ENCODE results near the gene APOL1. TPM values are rescaled to one million over a fixed set of nuclear protein-coding genes. Genes with fewer than 3 reads are reported as not detected.

The APOL1 gene
- total RNA-seq, 4 donors from 2014 or later, result 6.7 to 16.8 (median 11.0) TPM

DNA sequence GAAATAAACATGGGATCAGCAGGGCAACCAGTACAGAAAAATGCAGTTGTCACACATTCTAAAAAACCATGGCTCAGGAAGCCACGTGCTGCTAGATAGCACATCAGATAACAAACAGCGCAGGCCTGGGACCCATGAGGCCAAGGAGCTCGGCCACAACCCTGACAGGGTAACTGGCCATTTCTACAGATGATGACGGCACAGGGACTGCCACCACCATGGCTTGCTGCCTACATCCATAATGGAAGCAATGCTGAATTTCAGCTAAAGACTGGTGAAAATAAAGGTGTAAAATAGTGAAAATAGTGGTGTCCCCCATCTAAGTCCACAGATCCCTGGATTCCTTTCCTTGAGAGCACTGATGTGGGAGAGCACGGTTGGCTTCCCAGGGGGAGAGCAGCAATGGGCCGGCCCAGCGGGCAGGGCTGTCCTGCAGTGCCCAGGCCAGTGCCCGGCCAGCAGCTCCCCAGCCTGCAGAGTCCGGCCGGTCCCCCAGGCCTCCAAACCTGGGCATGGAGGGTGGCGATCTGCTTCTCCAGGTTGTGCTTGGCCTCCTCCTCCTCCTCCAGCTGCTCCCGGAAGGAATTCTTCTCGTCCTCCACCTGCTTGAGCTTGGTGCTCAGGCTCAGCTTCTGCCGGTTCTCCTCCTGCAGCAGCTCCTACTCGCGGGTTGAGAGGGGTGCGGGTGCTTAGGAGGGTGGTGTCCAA, 40.0 kb downstream of the APOL1 start:
- intact Hi-C loops (cut with DNase I), result no loop called here
- Histone ChIP-seq H3K27me3 (no peaks in the 10 kb centered on the region), H3K4me1 (no peaks in the 10 kb centered on the region), H3K36me3 (peaks cover 84% of the 10 kb centered on the region in 2 donors), H3K9me3 (no peaks in the 10 kb centered on the region), H3K27ac (no peak overlapping the region), H3K4me3 (replicated peaks in 1 of 3) (no peak overlapping the region)
- WGBS, 2 donors, result 93 to 97% methylated on average over 10 to 16 of the region's 17 CpGs
- TF ChIP-seq, protein P1, sequence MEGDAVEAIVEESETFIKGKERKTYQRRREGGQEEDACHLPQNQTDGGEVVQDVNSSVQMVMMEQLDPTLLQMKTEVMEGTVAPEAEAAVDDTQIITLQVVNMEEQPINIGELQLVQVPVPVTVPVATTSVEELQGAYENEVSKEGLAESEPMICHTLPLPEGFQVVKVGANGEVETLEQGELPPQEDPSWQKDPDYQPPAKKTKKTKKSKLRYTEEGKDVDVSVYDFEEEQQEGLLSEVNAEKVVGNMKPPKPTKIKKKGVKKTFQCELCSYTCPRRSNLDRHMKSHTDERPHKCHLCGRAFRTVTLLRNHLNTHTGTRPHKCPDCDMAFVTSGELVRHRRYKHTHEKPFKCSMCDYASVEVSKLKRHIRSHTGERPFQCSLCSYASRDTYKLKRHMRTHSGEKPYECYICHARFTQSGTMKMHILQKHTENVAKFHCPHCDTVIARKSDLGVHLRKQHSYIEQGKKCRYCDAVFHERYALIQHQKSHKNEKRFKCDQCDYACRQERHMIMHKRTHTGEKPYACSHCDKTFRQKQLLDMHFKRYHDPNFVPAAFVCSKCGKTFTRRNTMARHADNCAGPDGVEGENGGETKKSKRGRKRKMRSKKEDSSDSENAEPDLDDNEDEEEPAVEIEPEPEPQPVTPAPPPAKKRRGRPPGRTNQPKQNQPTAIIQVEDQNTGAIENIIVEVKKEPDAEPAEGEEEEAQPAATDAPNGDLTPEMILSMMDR (IDR thresholded peaks at IDR 0.05), result no peak
- TF ChIP-seq POLR2A (IDR thresholded peaks at IDR 0.05), result no peak
- DNase-seq, result no peak

DNA sequence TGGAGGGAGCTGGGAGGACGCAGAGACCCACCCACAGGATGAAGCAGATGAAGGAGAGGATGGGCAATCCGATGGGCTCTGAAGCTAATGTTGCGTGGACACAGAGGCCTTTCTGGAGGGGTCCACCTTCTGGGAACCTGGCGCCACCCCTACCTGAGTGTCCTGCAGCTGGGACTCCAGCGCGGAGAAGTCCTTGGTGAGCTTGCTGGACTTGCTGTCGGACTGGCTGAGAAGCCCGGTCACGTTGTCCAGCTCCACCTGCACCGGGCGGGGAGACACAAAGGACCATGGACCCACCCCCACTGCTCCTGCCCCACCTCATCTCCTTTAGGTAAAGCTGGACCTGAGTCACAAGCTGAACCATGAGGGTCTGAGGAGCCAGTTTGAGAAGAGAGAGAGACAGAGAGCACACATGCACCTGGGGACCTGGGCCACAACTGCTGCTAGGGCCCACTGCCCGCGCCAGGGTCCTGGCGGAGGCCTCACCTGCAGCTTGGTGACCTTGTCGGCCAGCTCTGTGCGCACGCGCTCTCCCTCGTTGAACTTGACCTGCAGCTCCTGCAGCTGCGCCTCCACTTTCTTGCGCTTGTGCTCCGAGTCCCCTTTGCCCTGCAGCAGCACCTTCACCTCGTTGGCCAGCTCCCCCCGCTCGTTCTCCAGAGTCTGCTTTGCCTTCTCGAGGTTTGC, 40.8 kb downstream of the APOL1 start:
- TF ChIP-seq, protein P1 (IDR thresholded peaks at IDR 0.05), result no peak
- TF ChIP-seq POLR2A (IDR thresholded peaks at IDR 0.05), result no peak
- intact Hi-C loops (cut with DNase I), result no loop called here
- no peak for DNase-seq
- Histone ChIP-seq H3K36me3 (peaks cover 84% of the 10 kb centered on the region in 2 donors), H3K27me3 (no peaks in the 10 kb centered on the region), H3K27ac (no peak overlapping the region), H3K4me3 (replicated peaks in 1 of 3) (no peak overlapping the region), H3K9me3 (no peaks in the 10 kb centered on the region), H3K4me1 (no peaks in the 10 kb centered on the region)
- 92 to 95% methylated on average over 17 to 26 of the region's 26 CpGs for WGBS, 2 donors

DNA sequence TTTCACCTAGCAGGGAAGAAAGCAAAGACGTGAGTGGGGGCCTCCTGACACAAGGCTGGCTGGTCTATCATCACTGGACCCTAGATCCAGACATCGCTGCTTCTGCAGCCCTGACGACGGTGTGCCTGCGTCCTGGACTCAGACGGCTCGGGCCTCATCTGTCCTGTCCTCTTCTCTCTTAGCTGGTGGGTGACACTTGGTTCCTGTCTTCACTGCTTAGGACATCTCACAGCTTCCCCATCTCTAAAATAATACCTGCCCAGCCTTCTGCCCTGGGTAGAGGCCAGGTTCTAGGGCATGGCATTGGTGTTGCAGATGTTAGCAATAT, 41.3 kb downstream of the APOL1 start:
- intact Hi-C loops (cut with DNase I), result no loop called here
- H3K36me3 ChIP-seq, result peaks cover 84% of the 10 kb centered on the region in 2 donors
- no peak overlapping the region for H3K4me3 ChIP-seq (replicated peaks in 1 of 3)
- TF ChIP-seq, protein P1 (IDR thresholded peaks at IDR 0.05), result no peak
- TF ChIP-seq POLR2A (IDR thresholded peaks at IDR 0.05), result no peak
- DNase-seq, result no peak
- H3K27me3 ChIP-seq, result no peaks in the 10 kb centered on the region
- H3K9me3 ChIP-seq, result no peaks in the 10 kb centered on the region
- no peak overlapping the region for H3K27ac ChIP-seq
- 93% methylated on average over 7 of the region's 7 CpGs for WGBS, 2 donors
- no peaks in the 10 kb centered on the region for H3K4me1 ChIP-seq

DNA sequence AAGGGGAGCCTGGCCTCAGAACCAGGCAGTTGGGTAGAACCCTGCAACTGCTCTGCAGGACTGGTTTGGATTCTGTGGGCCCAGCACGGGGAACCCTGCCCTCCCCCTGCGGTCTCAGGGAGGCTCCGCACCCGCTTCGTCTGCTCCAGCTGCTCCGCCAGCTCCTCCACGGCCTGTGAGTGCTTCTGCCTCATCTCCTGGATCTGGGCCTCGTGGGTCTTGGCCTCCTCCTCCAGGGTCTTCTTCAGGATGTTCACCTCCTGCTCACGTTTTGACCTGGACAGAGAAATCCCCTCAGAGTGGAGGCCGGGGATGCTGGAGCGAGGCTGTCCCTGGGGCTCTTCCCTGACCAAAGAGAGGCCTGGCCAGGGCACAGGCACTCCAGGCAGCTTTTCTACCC, 41.9 kb downstream of the APOL1 start:
- intact Hi-C loops (cut with DNase I), result no loop called here
- no peaks in the 10 kb centered on the region for H3K9me3 ChIP-seq
- no peaks in the 10 kb centered on the region for H3K27me3 ChIP-seq
- no peak for DNase-seq
- H3K4me1 ChIP-seq, result no peaks in the 10 kb centered on the region
- 95 to 97% methylated on average over 11 of the region's 11 CpGs for WGBS, 2 donors
- peaks cover 84% of the 10 kb centered on the region in 2 donors for H3K36me3 ChIP-seq
- H3K4me3 ChIP-seq (replicated peaks in 1 of 3), result no peak overlapping the region
- H3K27ac ChIP-seq, result no peak overlapping the region
- TF ChIP-seq POLR2A (IDR thresholded peaks at IDR 0.05), result no peak
- TF ChIP-seq, protein P1 (IDR thresholded peaks at IDR 0.05), result no peak

DNA sequence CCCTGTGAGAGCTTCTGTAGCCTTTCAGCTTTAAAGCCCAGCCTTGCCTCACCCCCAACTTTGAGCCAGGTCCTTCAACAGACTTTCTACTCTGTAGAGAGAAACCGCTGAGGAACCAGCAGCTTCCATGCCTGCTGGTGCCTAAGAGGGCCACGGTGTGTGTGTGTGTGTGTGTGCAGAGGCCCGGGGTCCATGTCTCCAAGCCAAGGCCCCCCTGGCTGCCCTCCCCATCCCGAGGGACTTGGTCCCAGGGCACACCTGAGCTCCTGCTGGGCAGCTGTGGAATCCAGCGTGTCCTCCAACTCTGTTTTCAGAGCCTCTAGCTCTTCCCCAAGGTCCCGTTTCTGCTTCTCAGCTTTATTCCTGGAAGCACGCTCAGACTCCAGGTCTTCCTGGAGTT, 42.3 kb downstream of the APOL1 start:
- Histone ChIP-seq H3K36me3 (peaks cover 87 to 88% of the 10 kb centered on the region in 2 donors), H3K27me3 (no peaks in the 10 kb centered on the region), H3K4me3 (replicated peaks in 1 of 3) (no peak overlapping the region), H3K27ac (no peak overlapping the region), H3K4me1 (no peaks in the 10 kb centered on the region), H3K9me3 (no peaks in the 10 kb centered on the region)
- TF ChIP-seq, protein P1 (IDR thresholded peaks at IDR 0.05), result no peak
- TF ChIP-seq POLR2A (IDR thresholded peaks at IDR 0.05), result no peak
- intact Hi-C loops (cut with DNase I), result no loop called here
- WGBS, 2 donors, result 91 to 97% methylated on average over 5 to 7 of the region's 7 CpGs
- DNase-seq, result no peak
